AG08395 (cell line): ENCODE measurements around the gene RGS10.

Experiments used
- DNase-seq: peaks from one replicate; pipeline ENCODE4 v3.0.0; 2012; ENCODE audit warnings: mixed read lengths, low spot score

Gene RGS10

GRCh38 chr10:119497243-119497642 is 45.3 kb downstream of the RGS10 start:
- DNase-seq: no peak

GRCh38 chr10:119496273-119496672 is 46.2 kb downstream of the RGS10 start:
- DNase-seq: no peak

- DNase-seq: no peak
These were observed 47.0 kb downstream of the RGS10 start for GRCh38 chr10:119495545-119495944.

- DNase-seq: no peak
These were observed 47.5 kb downstream of the RGS10 start for GRCh38 chr10:119495021-119495505.

GRCh38 chr10:119494236-119495020 is 48.1 kb downstream of the RGS10 start:
- DNase-seq: peak; percentile 44

- DNase-seq: no peak
These were observed 49.4 kb downstream of the RGS10 start for GRCh38 chr10:119493155-119493554.

DNA sequence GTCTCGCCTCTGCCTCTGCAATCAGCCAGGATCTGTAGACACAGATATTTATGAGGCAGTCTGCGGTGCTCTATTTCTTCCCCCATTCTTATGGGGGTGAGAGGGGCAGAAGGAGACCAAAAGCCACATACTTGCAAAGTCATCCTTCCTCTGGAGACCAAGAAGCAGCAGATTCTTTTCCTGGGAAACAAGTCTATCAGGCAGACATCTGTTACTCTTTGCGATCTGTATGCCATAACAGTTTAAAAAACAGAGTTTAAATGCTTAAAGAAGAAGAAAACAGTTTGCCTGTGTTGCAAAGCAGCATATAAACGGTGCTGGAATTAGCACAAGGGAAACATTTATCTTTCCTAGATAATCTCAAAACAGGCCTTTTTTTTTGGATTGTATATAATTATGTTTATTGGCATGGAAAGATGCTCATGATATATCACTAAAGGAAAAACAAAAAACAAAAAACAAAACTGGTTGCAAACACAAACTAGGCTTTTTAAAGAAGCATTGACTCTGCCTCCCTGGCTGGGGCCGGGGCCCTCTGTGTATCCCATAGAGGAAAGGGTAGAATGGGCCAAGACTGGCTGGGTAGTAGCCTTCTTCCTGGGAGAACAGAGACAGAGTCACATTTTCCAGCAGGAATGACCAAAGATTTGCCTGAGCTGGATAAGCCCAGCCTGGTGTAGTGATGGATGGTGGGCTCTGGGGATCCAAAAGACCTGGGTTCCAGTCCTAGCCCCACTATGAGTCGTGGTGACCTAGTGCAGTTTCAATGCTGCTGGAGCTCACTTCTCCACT is 50.4 kb downstream of the RGS10 start:
- DNase-seq: no peak

GRCh38 chr10:119489991-119490326 is 52.6 kb downstream of the RGS10 start:
- no peak for DNase-seq

- no peak for DNase-seq
These were observed 53.8 kb downstream of the RGS10 start for GRCh38 chr10:119488675-119489074.

DNA sequence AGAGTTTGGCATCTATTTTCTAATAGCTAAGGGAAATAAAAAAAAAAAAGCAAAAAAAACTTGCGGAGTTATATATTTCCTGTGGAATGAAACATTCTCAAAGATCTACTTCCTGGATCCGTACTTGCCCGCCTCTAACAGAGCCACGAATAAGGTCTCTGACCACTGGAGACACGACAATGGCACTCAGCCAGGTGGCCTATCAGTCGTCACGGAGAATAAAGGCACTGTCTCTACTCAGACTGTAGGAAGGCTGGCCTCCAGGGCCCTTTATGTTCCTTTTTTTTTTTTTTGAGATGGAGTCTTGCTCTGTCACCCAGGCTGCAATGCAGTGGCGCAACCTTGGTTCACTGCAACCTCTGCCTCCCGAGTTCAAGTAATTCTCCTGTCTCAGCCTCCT is 58.7 kb downstream of the RGS10 start:
- no peak for DNase-seq

- no peak for DNase-seq
These were observed 59.5 kb downstream of the RGS10 start for GRCh38 chr10:119483001-119483400.

- DNase-seq: no peak
These were observed 60.6 kb downstream of the RGS10 start for GRCh38 chr10:119481781-119482426.

DNA sequence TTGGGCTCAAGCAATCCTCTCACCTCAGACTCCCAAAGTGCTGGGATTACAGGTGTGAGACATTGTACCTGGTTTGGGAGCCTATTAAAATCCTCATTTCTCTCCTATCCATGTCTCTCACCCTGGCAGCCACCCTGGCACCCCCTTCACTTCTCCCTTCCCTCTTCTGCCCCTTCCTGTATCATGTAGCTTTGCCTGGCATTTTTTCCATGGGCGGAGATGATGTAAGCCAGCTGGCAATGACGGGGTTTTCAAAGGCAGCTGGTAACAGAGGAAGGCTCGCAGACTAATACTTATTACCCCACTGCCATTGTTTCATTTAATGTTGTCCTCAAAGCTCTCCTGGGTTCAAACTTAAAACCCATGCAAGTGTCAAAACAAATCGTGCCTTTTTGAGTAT is 61.9 kb downstream of the RGS10 start:
- no peak for DNase-seq

DNA sequence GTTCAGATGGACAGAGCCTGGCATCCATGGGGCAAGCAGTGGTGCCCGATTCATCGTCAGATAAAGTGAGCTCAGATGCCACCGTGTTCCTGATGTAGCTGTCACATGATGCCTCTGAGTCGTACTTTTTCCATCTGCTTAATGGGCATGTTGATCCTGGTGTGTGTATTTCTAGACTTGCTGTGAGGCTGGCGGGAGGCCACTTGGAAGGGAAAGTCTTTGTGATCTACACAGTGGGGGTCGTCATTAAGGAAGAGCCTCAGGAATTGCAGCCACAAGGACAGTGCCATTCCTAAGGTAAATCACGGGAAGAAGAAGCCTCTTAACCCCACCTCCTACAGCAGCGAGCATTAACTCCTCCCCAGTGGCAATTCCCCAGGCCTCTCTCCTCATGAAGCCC is 63.0 kb downstream of the RGS10 start:
- no peak for DNase-seq

- DNase-seq: peak; percentile 17
These were observed 63.6 kb downstream of the RGS10 start for GRCh38 chr10:119478811-119479341.

DNA sequence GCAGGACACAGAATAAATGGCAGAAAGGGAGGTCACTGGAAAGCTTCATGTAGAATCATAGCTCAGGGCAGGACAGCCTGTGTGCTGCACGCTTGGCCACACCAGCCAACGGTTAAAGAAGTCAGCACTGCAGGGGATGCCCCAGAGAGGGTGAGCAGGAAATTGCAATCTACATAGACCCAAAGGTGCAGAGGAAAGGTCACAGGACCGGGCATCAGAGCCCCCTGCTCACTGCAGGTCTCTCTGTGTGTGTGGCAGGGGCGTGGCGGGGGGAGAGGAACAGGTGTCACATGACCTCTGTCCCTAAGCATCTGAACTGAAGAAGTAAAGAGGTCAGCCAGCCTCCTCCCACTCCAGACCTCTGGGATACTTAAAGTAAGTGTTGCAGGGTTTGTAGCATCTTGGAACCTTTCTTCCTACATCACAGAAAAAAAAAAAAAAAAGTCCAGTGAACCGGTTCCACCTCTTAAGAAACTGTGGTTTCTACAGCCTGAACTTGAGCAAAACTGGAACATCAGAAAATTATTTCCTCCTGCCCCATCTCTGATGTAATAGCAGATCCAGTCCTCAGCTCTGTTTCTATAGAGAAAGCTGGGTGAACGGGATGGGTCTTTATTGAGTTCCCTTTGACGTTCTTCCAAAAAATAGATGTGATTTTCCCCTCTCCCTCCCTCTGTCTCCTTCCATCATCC is 64.3 kb downstream of the RGS10 start:
- DNase-seq: no peak

- DNase-seq: no peak
These were observed 65.1 kb downstream of the RGS10 start for GRCh38 chr10:119477444-119477843.

DNA sequence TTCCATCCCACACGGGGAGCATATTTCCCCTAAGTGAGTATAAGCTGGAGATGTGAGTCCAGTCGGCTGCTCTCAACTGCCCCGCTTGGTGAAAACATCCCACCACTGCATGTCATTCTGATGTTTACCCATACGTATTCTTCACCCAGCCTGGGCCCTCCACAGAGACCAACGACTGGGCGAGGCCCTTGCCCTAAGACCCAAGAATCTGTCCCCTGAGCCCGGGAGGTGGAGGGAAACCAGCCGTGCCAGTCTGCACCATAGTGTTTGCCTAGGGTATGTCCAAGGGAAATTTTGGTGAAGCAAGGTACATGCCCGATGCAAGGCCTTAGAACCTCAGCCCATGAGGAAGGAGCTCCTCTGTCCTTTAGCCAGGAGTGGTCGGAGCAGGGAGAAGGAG is 67.9 kb downstream of the RGS10 start:
- no peak for DNase-seq

- DNase-seq: no peak
These were observed 68.7 kb downstream of the RGS10 start for GRCh38 chr10:119473771-119474170.

DNA sequence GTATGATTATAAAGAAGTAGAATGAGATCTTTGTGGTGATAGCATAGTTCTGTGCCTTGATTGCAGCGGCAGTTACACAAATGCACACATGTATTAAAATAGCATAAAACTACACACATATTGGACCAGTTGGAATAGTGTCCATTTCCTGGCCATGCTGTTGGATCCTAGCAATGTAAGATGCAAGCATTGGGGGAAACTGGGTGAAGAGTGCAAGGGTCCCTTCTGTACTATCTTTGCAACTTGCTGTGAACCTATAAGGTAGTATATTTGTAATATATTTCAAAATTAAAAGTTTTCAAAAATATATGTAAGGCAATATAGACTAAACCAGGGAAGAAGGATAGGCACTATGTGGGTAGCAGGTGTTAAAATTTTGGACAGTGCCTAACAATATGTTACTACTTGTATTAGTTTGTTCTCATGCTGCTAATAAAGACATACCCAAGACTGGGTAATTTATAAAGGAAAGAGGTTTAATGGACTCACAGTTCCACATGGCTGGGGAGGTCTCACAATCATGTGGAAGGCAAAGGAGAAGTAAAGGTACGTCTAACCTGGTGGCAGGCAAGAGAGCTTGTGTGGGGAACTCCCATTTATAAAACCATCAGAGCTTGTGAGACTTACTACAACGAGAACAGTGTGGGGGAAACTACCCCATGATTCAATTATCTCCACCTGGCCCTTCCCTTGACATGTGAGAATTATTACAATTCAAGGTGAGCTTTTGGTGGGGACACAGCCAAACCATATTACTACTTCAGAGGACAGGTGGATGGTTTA is 71.4 kb downstream of the RGS10 start:
- DNase-seq: no peak

GRCh38 chr10:119469846-119470245 is 72.7 kb downstream of the RGS10 start:
- DNase-seq: no peak
